Panc1 (cell line): ENCODE data around the gene SLC35F1. TPM values are rescaled to one million over a fixed set of nuclear protein-coding genes. Genes with fewer than 3 reads are reported as not detected.

Source experiments
- ATAC-seq: fragments of 200-7000 bp; cut with Tn5 transposase; 2 replicates; pipeline ENCODE4 v1.9.1; 2020; ENCODE audit warnings: mild to moderate bottlenecking, moderate library complexity
- BruUV-seq: library from RNA; stranded (reverse); fragments of 400-500 nt; replicated peaks from 2 replicates; lab custom pipeline; 2021; lab: Mats Ljungman, UMichigan
- CTCF ChIA-PET: fragments of 300-600 bp; sonication (Branson Sonifier 250); formaldehyde crosslinking; loops from one replicate; lab custom pipeline; 2022; ENCODE audit warnings: antibody characterized with exemption; lab: Charles Lee
- POLR2A ChIA-PET: fragments of 300-600 bp; sonication (Branson Sonifier 250); formaldehyde crosslinking; loops from one replicate; lab custom pipeline; 2022; ENCODE audit warnings: antibody characterized with exemption; lab: Charles Lee
- DNase-seq: peaks from one replicate; pipeline ENCODE4 v3.0.0-alpha.2; 2010; ENCODE audit warnings: low read depth, low spot score
- H3K27ac ChIP-seq: 2 replicates; pipeline ENCODE4 v1.5.1; 2011; ENCODE audit warnings: mild to moderate bottlenecking, low read length, inconsistent platforms
- H3K27me3 ChIP-seq: fragments of 200-500 bp; sonication (Bioruptor generic); 2 replicates; pipeline ENCODE4 v1.6.0; 2014; ENCODE audit warnings: low read length, inconsistent platforms; ENCODE audit not compliant: control insufficient read depth, insufficient read depth
- H3K36me3 ChIP-seq: fragments of 200-500 bp; sonication (Bioruptor generic); 2 replicates; pipeline ENCODE4 v1.5.1; 2014; ENCODE audit warnings: inconsistent platforms, mild to moderate bottlenecking, low read length, moderate library complexity; ENCODE audit not compliant: control insufficient read depth, insufficient read depth
- H3K4me1 ChIP-seq: 2 replicates; pipeline ENCODE4 v1.5.1; 2011; ENCODE audit warnings: inconsistent platforms, mild to moderate bottlenecking, low read length, moderate library complexity; ENCODE audit not compliant: control insufficient read depth, insufficient read depth
- H3K4me3 ChIP-seq, 2 experiments: 2 replicates each; pipeline ENCODE4 v1.5.1; 2011 to 2012; ENCODE audit warnings: low read depth in 2 of 2, low read length in 2 of 2, mild to moderate bottlenecking in 2 of 2, inconsistent platforms in 1 of 2, moderate library complexity in 1 of 2
- H3K9me3 ChIP-seq: fragments of 200-500 bp; sonication (Bioruptor generic); 2 replicates; pipeline ENCODE4 v1.5.1; 2014; ENCODE audit warnings: low read depth, mild to moderate bottlenecking, inconsistent platforms, low read length, moderate library complexity; ENCODE audit not compliant: control insufficient read depth, insufficient read depth
- CTCF ChIP-seq: fragments of 450-650 bp; IDR thresholded peaks from 2 replicates; pipeline ENCODE4 v1.5.1; 2017; ENCODE audit warnings: mild to moderate bottlenecking
- POLR2AphosphoS5 ChIP-seq: IDR thresholded peaks from 2 replicates; pipeline ENCODE4 v1.6.1; 2012; ENCODE audit warnings: mild to moderate bottlenecking, low read depth, low read length, moderate library complexity
- REST ChIP-seq, 2 experiments: IDR thresholded peaks; 2 replicates each; pipeline ENCODE4 v1.6.1; 2011 to 2012; ENCODE audit warnings: low read depth in 2 of 2, control low read depth in 1 of 2, low read length in 1 of 2, mild to moderate bottlenecking in 1 of 2, moderate library complexity in 1 of 2; ENCODE audit not compliant: insufficient read depth in 1 of 2
- SIN3A ChIP-seq: IDR thresholded peaks from 2 replicates; pipeline ENCODE4 v1.6.1; 2012; ENCODE audit warnings: low read depth, mild to moderate bottlenecking, low read length, moderate library complexity, borderline replicate concordance; ENCODE audit not compliant: insufficient read depth
- TCF7L2 ChIP-seq: IDR thresholded peaks from 2 replicates; pipeline ENCODE4 v1.6.1; 2011; ENCODE audit warnings: mild to moderate bottlenecking, low read depth, low read length, inconsistent platforms
- in situ Hi-C: cut with HindIII; loops from 2 replicates; pipeline ENCODE4 v1.10.0; 2016; ENCODE audit warnings: low sequenced_read_pairs, low pct_unique_long_range_greater_than_20kb
- intact Hi-C: fragments of 100-400 bp; cut with micrococcal nuclease; formaldehyde crosslinking; loops from one replicate; pipeline ENCODE4 v1.10.0; 2022; ENCODE audit not compliant: unreplicated experiment
- total RNA-seq: library from RNA; stranded (reverse); gene quantifications from one replicate; pipeline ENCODE4 v1.2.1, GENCODE V29; 2021; ENCODE audit not compliant: unreplicated experiment

SLC35F1 gene
- total RNA-seq, 1 experiment from 2014 or later: not detected

DNA sequence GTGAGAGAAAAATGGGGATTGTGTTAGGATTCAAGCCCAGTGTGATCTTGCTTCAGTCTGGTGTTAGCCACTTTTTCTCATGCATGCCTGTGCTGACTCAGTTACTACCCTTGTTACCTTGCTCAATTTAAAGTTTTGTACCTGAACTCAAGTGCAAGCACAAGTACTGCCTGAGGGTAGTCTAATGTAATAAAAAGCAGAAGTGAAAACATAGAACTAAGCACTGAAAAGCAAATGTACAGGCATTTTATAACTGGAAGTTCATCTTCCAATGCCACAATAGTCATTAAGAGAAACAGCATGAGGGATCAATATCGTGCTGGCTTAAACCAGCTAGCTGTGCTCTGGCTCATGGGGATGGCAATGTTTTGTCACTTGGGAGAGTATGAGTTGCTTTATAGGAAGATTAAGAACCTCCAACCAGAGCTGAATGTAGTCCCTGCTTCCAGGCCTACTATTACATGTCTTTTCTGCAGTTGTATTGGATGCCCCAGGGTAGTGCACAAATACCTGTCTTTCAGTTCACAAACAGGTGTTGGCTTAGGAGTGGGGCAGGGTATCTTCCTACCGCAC is 48.7 kb downstream of the SLC35F1 start:
- Histone ChIP-seq H3K27ac (no peak overlapping the region), H3K36me3 (no peaks in the 10 kb centered on the region), H3K27me3 (0 out of 2 replicates have a peak, but pooled peaks cover 4% of the 10 kb centered on the region), H3K4me3 (no peak overlapping the region), H3K4me1 (no peaks in the 10 kb centered on the region), H3K9me3 (no peaks in the 10 kb centered on the region)
- DNase-seq: no peak
- no TSS peak for BruUV-seq
- no peak for ATAC-seq
- in situ Hi-C loops: no loop called here
- no peak for TF ChIP-seq REST (IDR thresholded peaks at IDR 0.05; ENCODE audit: insufficient read depth in 1 of 2, low read depth in 2 of 2, low read length in 1 of 2)
- intact Hi-C loops: no loop called here
- ChIA-PET POLR2A (no interaction called here), CTCF (no interaction called here)

DNA sequence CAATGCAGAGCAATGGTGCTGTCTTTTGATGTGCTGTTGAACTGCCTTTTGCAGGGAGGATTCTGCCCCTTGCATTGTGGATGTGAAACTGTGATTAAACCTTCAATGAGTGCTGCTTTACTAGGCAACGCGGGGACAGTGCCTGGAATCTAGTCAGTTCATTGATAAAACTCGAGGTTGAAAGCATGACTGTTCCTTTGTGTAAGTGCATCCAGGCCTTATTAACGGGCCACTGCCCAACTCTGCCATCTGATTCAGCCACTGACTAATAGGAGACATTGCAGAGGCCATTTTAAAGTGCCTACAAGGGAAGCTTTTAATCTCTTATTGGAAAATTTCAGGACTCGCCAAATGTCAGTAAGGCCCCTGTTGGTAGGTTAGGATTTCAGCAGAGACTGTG is 49.3 kb downstream of the SLC35F1 start:
- BruUV-seq: no TSS peak
- no peaks in the 10 kb centered on the region for H3K27me3 ChIP-seq
- H3K4me1 ChIP-seq: no peaks in the 10 kb centered on the region
- POLR2A ChIA-PET: no interaction called here
- H3K9me3 ChIP-seq: no peaks in the 10 kb centered on the region
- no peak for ATAC-seq
- no peak for TF ChIP-seq TCF7L2
- TF ChIP-seq POLR2AphosphoS5: no peak
- no peak for TF ChIP-seq CTCF
- no peak for TF ChIP-seq REST (IDR thresholded peaks at IDR 0.05; ENCODE audit: insufficient read depth in 1 of 2, low read depth in 2 of 2, low read length in 1 of 2)
- no peak for TF ChIP-seq SIN3A
- CTCF ChIA-PET: no interaction called here
- no peaks in the 10 kb centered on the region for H3K36me3 ChIP-seq
- H3K27ac ChIP-seq: no peak overlapping the region
- no peak overlapping the region for H3K4me3 ChIP-seq
- intact Hi-C loops (no loop called here), in situ Hi-C loops (no loop called here)
- no peak for DNase-seq
